ENCODE data around the gene NETO2.
"Not testable (repeated sequence)": the region's sequence is repeated elsewhere in the genome, so short reads cannot be mapped to it uniquely, and the experiment has no call there.

NETO2 gene

GRCh38 chr16:47063011-47063724 lies 80.6 kb downstream of the NETO2 start:
- no peak for DNase-seq

GRCh38 chr16:47061204-47061603 lies 82.5 kb downstream of the NETO2 start:
- DNase-seq, result no peak

GRCh38 chr16:47060596-47060995 lies 83.1 kb downstream of the NETO2 start:
- DNase-seq, result no peak

- no peak for DNase-seq
These were observed 83.8 kb downstream of the NETO2 start for GRCh38 chr16:47059991-47060390.

- not testable (repeated sequence) for DNase-seq
These were observed 84.6 kb downstream of the NETO2 start for GRCh38 chr16:47059130-47059529.

GRCh38 chr16:47058295-47059086 lies 85.3 kb downstream of the NETO2 start:
- no peak for DNase-seq

GRCh38 chr16:47057630-47057993 lies 86.1 kb downstream of the NETO2 start:
- no peak for DNase-seq

- no peak for DNase-seq
These were observed 86.8 kb downstream of the NETO2 start for GRCh38 chr16:47056688-47057629.

- DNase-seq, result not testable (repeated sequence)
These were observed 87.7 kb downstream of the NETO2 start for GRCh38 chr16:47056061-47056460.

- DNase-seq, result no peak
These were observed 88.4 kb downstream of the NETO2 start for GRCh38 chr16:47055136-47055885.

- DNase-seq, result no peak
These were observed 89.4 kb downstream of the NETO2 start for GRCh38 chr16:47054306-47054705.

- no peak for DNase-seq
These were observed 89.8 kb downstream of the NETO2 start for GRCh38 chr16:47053895-47054294.

GRCh38 chr16:47052666-47053640 lies 90.8 kb downstream of the NETO2 start:
- DNase-seq, result no peak

GRCh38 chr16:47051031-47051430 lies 92.7 kb downstream of the NETO2 start:
- DNase-seq, result no peak

GRCh38 chr16:47049901-47050583 lies 93.7 kb downstream of the NETO2 start:
- no peak for DNase-seq

GRCh38 chr16:47047524-47048203 lies 96.1 kb downstream of the NETO2 start:
- DNase-seq, result no peak

GRCh38 chr16:47046726-47047523 lies 96.8 kb downstream of the NETO2 start:
- DNase-seq, result no peak

- DNase-seq, result no peak
These were observed 98.3 kb downstream of the NETO2 start for GRCh38 chr16:47045459-47045858.

- DNase-seq, result no peak
These were observed 98.7 kb downstream of the NETO2 start for GRCh38 chr16:47045023-47045422.

All from activated gamma-delta T cell (primary cell).